OCI-LY1 (cell line): ENCODE data around the gene SKAP1.

ENCODE experiments used
- H2AFZ ChIP-seq: fragments of 200-600 bp; sonication (generic), shearing (Covaris generic); 2 replicates; pipeline ENCODE4 v1.6.0; 2014; ENCODE audit warnings: antibody characterized with exemption, mild to moderate bottlenecking, low read length
- H3F3A ChIP-seq: fragments of 200-600 bp; sonication (generic), shearing (Covaris generic); 2 replicates; pipeline ENCODE4 v1.6.0; 2014; ENCODE audit warnings: mild to moderate bottlenecking, antibody characterized with exemption, low read length, moderate library complexity; ENCODE audit not compliant: insufficient read depth
- H3K27ac ChIP-seq: fragments of 200-600 bp; sonication (generic); 2 replicates; pipeline ENCODE4 v1.5.1; 2014; ENCODE audit warnings: low read length, mixed run types, mild to moderate bottlenecking, low read depth; ENCODE audit not compliant: poor library complexity, severe bottlenecking
- H3K27me3 ChIP-seq: fragments of 200-600 bp; sonication (generic); 2 replicates; pipeline ENCODE4 v1.6.0; 2014; ENCODE audit warnings: antibody characterized with exemption, mild to moderate bottlenecking, low read length, moderate library complexity; ENCODE audit not compliant: insufficient read depth
- H3K36me3 ChIP-seq: fragments of 200-600 bp; sonication (generic); 2 replicates; pipeline ENCODE4 v1.6.1; 2014; ENCODE audit warnings: mild to moderate bottlenecking, antibody characterized with exemption, low read length, moderate library complexity, mixed read lengths; ENCODE audit not compliant: insufficient read depth
- H3K4me1 ChIP-seq: fragments of 200-600 bp; sonication (generic); 2 replicates; pipeline ENCODE4 v1.5.1; 2014; ENCODE audit warnings: mild to moderate bottlenecking, low read length, moderate library complexity; ENCODE audit not compliant: insufficient read depth, severe bottlenecking
- H3K4me2 ChIP-seq: fragments of 200-600 bp; sonication (generic), shearing (Covaris generic); 2 replicates; pipeline ENCODE4 v1.6.1; 2014; ENCODE audit warnings: low read length
- H3K4me3 ChIP-seq: fragments of 200-600 bp; sonication (generic); 2 replicates; pipeline ENCODE4 v1.5.1; 2014; ENCODE audit warnings: low read length, low read depth, mild to moderate bottlenecking, mixed read lengths; ENCODE audit not compliant: poor library complexity, severe bottlenecking
- H3K79me2 ChIP-seq: fragments of 200-600 bp; shearing (Covaris generic); 2 replicates; pipeline ENCODE4 v1.6.1; 2016; ENCODE audit warnings: mixed run types, low read length, mixed read lengths; ENCODE audit not compliant: insufficient read depth
- H3K9ac ChIP-seq: fragments of 200-600 bp; sonication (generic), shearing (Covaris generic); 2 replicates; pipeline ENCODE4 v1.6.1; 2014; ENCODE audit warnings: mild to moderate bottlenecking, low read length, mixed read lengths
- H3K9me2 ChIP-seq: fragments of 200-600 bp; sonication (generic), shearing (Covaris generic); 2 replicates; pipeline ENCODE4 v1.6.1; 2014; ENCODE audit warnings: low read depth, mild to moderate bottlenecking, low read length, mixed read lengths
- H3K9me3 ChIP-seq: fragments of 200-600 bp; shearing (Covaris generic); 2 replicates; pipeline ENCODE4 v1.6.1; 2014; ENCODE audit warnings: low read length, mixed read lengths
- H4K20me1 ChIP-seq: fragments of 200-600 bp; sonication (generic), shearing (Covaris generic); 2 replicates; pipeline ENCODE4 v1.6.0; 2016; ENCODE audit warnings: mild to moderate bottlenecking, low read length; ENCODE audit not compliant: insufficient read depth
- CTCF ChIP-seq: fragments of 200-600 bp; sonication (generic), shearing (Covaris generic); IDR thresholded peaks from 2 replicates; pipeline ENCODE4 v1.5.1; 2017; ENCODE audit warnings: mild to moderate bottlenecking, antibody characterized with exemption, low read length, moderate library complexity, mixed read lengths
- EZH2 ChIP-seq: fragments of 200-600 bp; sonication (generic), shearing (Covaris generic); IDR thresholded peaks from 2 replicates; pipeline ENCODE4 v1.8.0; 2017; ENCODE audit warnings: borderline replicate concordance, mixed run types, mild to moderate bottlenecking, antibody characterized with exemption, low read length, moderate library complexity, mixed read lengths

Gene SKAP1

GRCh38 chr17:48240122-48240521 lies 189.9 kb downstream of the SKAP1 start:
- no peaks in the 10 kb centered on the region for H3F3A ChIP-seq
- H3K9me2 ChIP-seq = no peaks in the 10 kb centered on the region
- H3K4me1 ChIP-seq = no peaks in the 10 kb centered on the region
- no peak overlapping the region for H2AFZ ChIP-seq
- TF ChIP-seq CTCF = no peak
- TF ChIP-seq EZH2 = no peak
- H3K9ac ChIP-seq = no peak overlapping the region
- no peak overlapping the region for H3K27ac ChIP-seq
- H3K79me2 ChIP-seq = no peaks in the 10 kb centered on the region
- H3K27me3 ChIP-seq = 0 out of 2 replicates have a peak, but pooled peaks cover 7% of the 10 kb centered on the region
- H3K9me3 ChIP-seq = no peaks in the 10 kb centered on the region
- H4K20me1 ChIP-seq = no peaks in the 10 kb centered on the region
- H3K4me2 ChIP-seq = no peak overlapping the region
- no peak overlapping the region for H3K4me3 ChIP-seq
- no peaks in the 10 kb centered on the region for H3K36me3 ChIP-seq

- Histone ChIP-seq H3K4me1 (no peaks in the 10 kb centered on the region), H3K9ac (no peak overlapping the region), H3K4me3 (no peak overlapping the region), H3K79me2 (no peaks in the 10 kb centered on the region), H3K9me3 (no peaks in the 10 kb centered on the region), H3K36me3 (no peaks in the 10 kb centered on the region), H3K9me2 (no peaks in the 10 kb centered on the region), H3K4me2 (no peak overlapping the region), H3K27me3 (0 out of 2 replicates have a peak, but pooled peaks cover 7% of the 10 kb centered on the region), H3K27ac (no peak overlapping the region), H2AFZ (no peak overlapping the region), H4K20me1 (no peaks in the 10 kb centered on the region), H3F3A (no peaks in the 10 kb centered on the region)
- no peak for TF ChIP-seq CTCF
- TF ChIP-seq EZH2 = no peak
These were observed 190.4 kb downstream of the SKAP1 start for GRCh38 chr17:48239603-48239995.

GRCh38 chr17:48238933-48239602 lies 190.9 kb downstream of the SKAP1 start:
- Histone ChIP-seq H3K4me2 (no peak overlapping the region), H2AFZ (no peak overlapping the region), H3K36me3 (no peaks in the 10 kb centered on the region), H3K4me3 (no peak overlapping the region), H4K20me1 (no peaks in the 10 kb centered on the region), H3K79me2 (no peaks in the 10 kb centered on the region), H3K4me1 (no peaks in the 10 kb centered on the region), H3K9me3 (no peaks in the 10 kb centered on the region), H3K9ac (no peak overlapping the region), H3K27ac (no peak overlapping the region), H3K27me3 (0 out of 2 replicates have a peak, but pooled peaks cover 7% of the 10 kb centered on the region), H3K9me2 (no peaks in the 10 kb centered on the region), H3F3A (no peaks in the 10 kb centered on the region)
- TF ChIP-seq CTCF (no peak), EZH2 (no peak)
